HL-60/S4 treated with phorbol 12-myristate 13-acetate at 8.2 ng/mL for 4 days and 3 days (cell line): ENCODE data around the gene PPP1R17.

Experiments used
- in situ Hi-C: fragments of 300-500 bp; cut with MboI; formaldehyde crosslinking; loops from 2 replicates; pipeline ENCODE4 v1.15.0; 2022; ENCODE audit warnings: low sequenced_read_pairs

PPP1R17 gene

DNA sequence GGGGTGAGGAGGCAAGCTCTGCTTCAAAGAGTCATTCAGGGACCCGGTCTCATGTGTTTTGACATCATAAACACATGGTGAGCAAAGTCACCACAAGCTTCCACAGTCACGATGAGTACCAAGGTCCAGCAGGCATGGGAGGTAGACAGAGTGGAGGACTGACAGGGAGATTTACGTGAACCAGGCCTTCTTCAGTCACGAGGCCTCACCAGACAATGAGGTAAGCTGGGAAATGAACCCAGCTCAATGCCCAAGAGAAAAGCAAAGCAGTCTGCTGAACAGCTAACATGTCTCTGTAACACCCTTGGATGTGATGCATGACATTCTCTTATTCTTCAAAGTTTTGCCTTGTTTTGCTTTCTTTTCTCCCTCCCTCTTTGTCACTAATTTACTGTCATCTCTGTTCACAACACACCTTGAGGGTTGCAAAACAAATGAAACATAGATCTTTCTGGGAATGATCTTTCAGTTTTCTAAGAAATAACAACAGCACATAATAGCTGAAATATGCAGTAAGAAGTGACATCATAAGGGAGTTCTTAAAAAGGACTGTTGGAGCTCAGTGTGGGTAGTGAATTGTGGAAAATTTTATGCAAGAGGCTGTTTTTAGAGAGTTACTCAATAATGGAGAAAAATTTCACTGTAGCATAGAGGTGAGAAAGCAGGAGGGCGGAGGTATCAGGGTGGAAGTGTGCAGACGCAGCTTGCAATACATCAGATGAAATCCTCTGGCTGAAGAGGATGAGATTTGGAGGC is 9.0 kb downstream of the PPP1R17 start:
- in situ Hi-C loops, result no loop called here

DNA sequence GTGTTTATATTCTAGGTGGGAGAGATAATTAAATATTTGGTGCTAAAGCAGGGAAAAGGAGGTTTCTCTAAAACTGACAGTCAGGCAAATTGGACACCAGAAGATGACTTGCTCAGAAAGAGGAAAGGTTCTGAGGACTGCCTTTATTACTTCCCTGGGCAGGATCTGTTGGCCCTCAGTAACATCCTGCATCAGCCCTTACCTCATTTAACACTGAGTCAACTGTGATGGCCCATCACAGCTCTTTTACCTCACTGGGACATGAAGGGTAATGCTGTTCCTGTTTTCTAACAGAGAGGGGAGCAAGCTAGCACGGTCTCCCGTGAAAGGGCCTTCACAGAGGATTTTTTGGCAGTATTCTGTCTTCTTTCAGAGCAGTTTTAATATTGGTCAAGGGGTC is 12.0 kb downstream of the PPP1R17 start:
- in situ Hi-C loops, result no loop called here

DNA sequence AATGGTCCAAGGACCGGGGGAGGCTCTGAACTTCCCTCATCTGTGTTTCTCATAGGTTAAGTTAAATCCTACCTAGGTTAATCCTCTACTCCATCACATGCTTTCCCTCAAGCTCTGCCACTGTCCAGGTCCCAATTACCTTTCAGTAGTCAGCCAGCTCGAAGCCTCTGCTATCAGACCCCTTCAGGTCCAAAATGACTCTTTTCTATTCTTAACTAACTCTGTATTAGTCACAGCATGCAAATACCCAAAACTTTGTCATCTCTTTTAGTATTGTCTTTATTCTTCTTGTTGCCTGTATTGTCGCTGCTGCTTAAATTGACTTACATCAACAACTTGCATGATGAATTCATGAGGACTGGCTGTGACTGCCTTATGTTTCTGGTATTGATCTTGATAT is 15.3 kb downstream of the PPP1R17 start:
- in situ Hi-C loops, result no loop called here

- in situ Hi-C loops, result no loop called here
Measured at GRCh38 chr7:31705377-31705776, 18.4 kb downstream of the PPP1R17 start.

DNA sequence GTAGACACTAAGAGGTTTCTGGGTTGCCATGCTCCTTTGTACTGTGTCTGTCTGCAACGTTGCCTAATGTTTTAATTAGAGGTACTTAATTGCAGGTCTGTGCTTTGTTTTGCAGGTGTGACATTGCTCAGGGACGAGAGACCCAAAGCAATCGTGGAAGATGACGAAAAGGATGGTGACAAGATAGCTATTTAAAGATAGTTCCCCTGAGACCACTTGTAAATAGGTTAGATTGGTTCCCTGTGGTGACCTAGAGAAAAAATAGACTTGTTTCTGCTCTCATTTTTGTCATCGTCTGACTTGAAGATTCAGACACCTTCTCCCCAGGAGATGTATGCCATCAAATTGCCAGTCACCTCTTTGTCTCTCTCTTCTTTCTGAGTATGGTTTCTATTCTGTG is 20.1 kb downstream of the PPP1R17 start:
- in situ Hi-C loops, result no loop called here

- in situ Hi-C loops, result no loop called here
Measured at GRCh38 chr7:31710171-31710570, 23.2 kb downstream of the PPP1R17 start.

DNA sequence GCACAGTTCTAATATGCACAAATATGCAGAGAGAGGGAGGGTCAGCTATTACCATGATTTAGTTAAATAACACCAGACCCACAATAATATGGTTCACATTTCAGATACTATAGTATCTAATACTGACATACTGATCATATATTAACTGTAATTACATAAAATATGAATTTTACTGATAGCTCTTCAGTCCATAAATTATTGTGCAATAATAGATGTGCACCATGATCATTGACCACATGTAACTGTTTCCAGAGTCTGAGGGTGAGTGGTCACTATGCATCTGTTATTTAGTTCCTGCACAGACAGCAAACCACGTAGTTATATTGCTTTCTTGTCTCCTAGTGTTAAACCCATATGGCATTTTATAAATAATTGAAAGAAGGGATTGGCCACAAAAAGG is 29.3 kb downstream of the PPP1R17 start:
- in situ Hi-C loops, result no loop called here

DNA sequence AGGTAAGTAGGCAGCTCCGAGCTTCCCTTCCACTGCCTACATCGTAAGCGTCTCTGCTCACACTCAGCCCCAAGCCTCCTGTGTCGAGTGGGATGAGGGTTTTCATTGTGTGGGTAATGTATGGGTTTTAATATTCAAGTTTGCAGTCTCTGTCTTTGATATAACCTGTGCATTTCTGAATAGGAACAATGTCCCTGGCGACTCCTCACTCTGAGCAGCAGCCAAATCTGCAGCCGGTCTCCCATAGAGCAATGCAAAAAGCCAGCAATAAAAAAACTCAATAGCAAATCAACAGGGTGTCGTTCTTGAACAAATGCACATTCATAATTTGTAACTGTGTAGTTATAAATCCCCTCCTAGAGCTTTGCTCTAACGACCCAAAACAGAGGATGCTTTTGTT is 33.4 kb downstream of the PPP1R17 start:
- in situ Hi-C loops, result no loop called here

DNA sequence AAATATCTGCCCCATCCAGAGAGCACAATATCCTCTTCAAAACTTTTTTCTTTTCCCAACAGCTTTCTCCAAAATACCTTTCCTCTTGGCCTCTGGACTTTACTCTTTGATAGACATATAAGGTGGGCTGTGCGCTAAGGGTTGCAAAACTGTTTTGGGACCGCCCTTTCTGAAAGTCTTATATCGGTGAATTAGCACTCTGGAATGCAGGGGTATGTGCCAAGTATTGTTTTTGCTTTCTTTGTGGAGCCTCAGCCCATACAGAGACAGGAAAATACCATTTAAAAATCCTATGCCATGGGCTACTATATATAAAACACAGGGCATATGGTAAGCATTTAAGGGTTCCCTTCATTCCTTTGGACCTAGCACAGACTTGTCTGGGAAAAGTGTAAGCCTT is 37.7 kb downstream of the PPP1R17 start:
- in situ Hi-C loops, result no loop called here

DNA sequence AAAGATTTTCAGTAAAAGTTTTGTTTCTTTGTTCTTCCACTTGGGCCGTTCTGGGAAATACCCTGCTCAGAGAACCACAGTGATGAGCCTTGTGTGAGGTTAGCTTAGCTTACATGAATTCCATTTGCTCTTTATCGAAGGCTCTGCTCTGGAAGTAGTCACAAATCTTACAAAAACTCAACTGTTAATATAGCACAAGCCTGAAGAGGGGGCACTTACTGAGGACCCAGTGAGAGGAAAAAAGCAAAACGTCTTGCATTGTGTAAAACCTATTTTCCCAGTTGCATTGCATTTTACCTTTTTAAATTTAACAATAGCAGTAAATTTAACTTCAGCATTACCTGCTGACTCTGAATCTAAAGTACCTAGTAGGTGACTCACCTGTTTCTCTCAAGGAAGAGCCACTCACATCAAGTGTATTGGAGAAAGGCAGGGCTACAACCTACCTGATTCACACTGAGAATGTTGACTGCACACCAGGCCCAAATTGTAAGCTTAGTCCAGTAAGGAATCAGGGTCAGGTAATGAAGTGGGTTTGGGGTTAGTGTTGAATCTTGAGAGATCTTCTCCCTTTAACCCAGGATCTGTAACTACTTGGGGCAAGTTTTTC is 42.3 kb downstream of the PPP1R17 start:
- in situ Hi-C loops, result no loop called here

- in situ Hi-C loops, result no loop called here
Measured at GRCh38 chr7:31734456-31734855, 47.4 kb downstream of the PPP1R17 start.

DNA sequence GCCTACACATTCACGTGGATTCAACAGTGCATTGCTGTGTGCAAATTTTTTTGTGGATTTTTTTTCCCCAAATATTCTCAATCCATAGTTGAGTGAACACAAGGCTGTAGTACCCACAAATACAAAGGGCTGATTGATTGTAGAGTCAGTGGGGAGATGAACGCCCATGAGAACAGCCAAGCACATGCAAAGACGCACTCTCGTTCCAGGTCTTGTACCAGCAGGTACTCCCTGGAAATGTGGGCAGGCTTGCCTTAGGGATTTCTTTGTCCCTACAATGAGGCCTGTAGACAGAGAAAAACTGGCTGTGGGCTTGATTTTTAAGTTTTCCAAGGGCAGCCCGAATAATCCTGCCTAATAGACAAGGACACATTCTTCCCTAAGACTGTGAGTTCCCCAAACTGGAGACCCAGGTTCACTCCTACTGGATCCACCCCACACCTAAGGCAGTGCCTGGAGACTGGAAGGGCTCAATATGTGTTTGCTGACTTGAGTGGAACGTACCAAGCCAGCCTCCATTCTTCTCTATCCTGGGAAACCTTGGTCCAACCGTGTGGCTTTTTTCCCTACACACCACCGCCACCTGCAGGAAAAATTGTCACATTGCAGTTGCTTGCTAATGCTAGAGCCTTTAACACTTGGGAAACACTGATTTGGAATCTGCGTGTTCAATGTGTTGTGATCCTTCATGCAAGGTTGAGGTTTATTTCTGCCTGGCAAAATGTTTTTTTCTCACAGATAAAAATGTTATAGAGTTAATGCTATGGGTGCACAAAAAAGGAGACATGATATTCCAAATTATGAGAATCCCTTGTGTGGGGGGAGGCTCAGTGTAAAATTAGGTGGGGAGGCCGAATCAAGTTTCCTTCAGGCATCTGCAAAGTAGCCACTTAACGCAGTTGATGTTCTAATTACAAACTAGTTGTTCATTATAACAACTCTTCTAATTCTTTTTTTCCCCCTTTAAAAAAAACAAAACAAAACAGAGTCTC is 49.3 kb downstream of the PPP1R17 start:
- in situ Hi-C loops, result no loop called here

DNA sequence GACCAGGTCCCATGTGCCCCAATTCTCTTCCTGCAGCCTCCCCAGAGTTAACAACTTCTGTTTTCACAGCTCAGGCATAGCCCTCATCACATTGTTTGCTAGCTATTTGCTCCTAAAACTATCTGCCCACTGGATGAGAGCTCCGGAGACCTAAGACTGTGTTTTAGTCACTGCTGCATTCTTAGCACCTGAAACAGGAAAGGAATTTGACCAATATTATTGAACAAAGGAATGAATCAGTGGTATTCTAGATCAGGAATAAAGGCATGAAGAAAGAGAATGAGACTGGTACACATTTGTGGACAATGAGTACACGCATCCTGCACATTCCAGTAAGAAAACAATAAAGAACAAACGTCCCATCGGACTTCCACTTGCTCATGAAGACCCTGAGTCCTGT is 54.8 kb downstream of the PPP1R17 start:
- in situ Hi-C loops, result loop anchor here (10.0 kb wide), 2 partner anchors 463 to 603 kb away; no protein-coding TSS in a partner anchor

DNA sequence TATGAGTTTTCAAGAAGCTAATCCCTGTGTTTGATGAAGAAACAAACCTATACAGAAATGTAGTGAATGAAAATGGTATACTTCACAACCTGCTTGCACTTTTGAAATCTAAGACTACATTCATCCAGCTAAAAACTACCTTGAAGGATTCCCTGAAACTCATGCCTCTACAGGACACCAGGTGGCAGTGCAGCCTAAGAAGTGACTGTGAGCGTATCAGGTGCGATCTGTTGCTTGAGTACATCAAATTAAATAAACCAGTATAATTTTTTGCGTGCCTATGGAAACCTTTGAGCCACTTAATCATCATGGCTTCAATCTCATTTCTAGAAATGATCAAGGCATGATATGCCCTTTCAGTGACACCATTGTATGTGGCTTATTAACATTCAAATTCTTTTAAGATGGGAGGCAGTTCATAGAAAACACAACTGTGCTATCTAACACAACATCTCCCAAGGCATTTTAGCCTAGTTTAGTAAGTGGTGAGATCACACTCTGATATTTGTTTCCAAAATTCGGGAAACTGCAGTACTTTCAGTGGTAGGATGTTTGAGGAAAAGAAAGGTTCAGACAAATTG is 57.4 kb downstream of the PPP1R17 start:
- in situ Hi-C loops, result loop anchor here (10.0 kb wide), 2 partner anchors 460 to 600 kb away; no protein-coding TSS in a partner anchor

- in situ Hi-C loops, result loop anchor here (10.0 kb wide), 2 partner anchors 457 to 597 kb away; no protein-coding TSS in a partner anchor
Measured at GRCh38 chr7:31747553-31747952, 60.5 kb downstream of the PPP1R17 start.

DNA sequence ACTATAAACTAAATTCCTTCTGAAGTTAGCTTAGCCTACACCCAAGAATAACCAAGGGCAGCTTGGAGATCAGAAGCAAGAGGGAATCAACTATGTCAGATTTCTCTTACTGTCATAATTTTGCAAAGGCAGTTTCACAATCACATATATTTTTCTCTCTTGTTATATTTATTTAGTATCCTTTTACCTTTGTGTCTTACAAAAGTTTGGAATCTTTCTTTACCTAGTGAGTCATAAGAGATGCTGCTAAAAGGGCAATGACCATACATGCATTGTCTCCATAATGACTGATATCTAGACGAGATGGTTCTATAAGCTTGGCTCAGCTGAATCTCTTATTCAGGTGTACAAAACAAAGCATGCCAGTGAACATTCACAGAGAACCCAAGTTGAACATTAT is 61.1 kb downstream of the PPP1R17 start:
- in situ Hi-C loops, result loop anchor here (10.0 kb wide), 2 partner anchors 457 to 597 kb away; no protein-coding TSS in a partner anchor

DNA sequence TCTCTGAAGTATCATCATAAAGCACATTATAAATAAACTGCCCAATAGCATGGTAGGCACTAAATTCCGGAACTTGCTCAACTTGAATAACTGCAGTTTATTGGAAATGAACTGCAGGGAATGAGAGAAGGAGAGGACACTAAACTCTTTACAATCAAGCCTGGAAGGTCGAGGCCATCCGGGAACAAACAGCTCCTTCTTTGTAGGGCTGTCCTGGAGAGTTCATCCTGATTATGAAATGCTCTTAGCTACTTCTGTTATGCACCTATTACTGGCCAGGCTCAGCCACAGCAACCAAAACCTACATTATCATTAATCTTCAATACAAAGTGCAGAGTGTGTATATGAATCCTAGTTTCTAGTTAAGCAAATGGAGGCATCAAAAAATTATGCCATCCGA is 64.7 kb downstream of the PPP1R17 start:
- in situ Hi-C loops, result no loop called here
